Panc1 (cell line): ENCODE results near the gene BICDL2. TPM values are rescaled to one million over a fixed set of nuclear protein-coding genes. Genes with fewer than 3 reads are reported as not detected.

Experiments used
- ATAC-seq: fragments of 200-7000 bp; cut with Tn5 transposase; 2 replicates; pipeline ENCODE4 v1.9.1; 2020; ENCODE audit warnings: mild to moderate bottlenecking, moderate library complexity
- BruUV-seq: library from RNA; stranded (reverse); fragments of 400-500 nt; replicated peaks from 2 replicates; lab custom pipeline; 2021; lab: Mats Ljungman, UMichigan
- CTCF ChIA-PET: fragments of 300-600 bp; sonication (Branson Sonifier 250); formaldehyde crosslinking; loops from one replicate; lab custom pipeline; 2022; ENCODE audit warnings: antibody characterized with exemption; lab: Charles Lee
- POLR2A ChIA-PET: fragments of 300-600 bp; sonication (Branson Sonifier 250); formaldehyde crosslinking; loops from one replicate; lab custom pipeline; 2022; ENCODE audit warnings: antibody characterized with exemption; lab: Charles Lee
- DNase-seq: peaks from one replicate; pipeline ENCODE4 v3.0.0-alpha.2; 2010; ENCODE audit warnings: low read depth, low spot score
- H3K27ac ChIP-seq: 2 replicates; pipeline ENCODE4 v1.5.1; 2011; ENCODE audit warnings: mild to moderate bottlenecking, low read length, inconsistent platforms
- H3K27me3 ChIP-seq: fragments of 200-500 bp; sonication (Bioruptor generic); 2 replicates; pipeline ENCODE4 v1.6.0; 2014; ENCODE audit warnings: low read length, inconsistent platforms; ENCODE audit not compliant: control insufficient read depth, insufficient read depth
- H3K36me3 ChIP-seq: fragments of 200-500 bp; sonication (Bioruptor generic); 2 replicates; pipeline ENCODE4 v1.5.1; 2014; ENCODE audit warnings: inconsistent platforms, mild to moderate bottlenecking, low read length, moderate library complexity; ENCODE audit not compliant: control insufficient read depth, insufficient read depth
- H3K4me1 ChIP-seq: 2 replicates; pipeline ENCODE4 v1.5.1; 2011; ENCODE audit warnings: inconsistent platforms, mild to moderate bottlenecking, low read length, moderate library complexity; ENCODE audit not compliant: control insufficient read depth, insufficient read depth
- H3K4me3 ChIP-seq, 2 experiments: 2 replicates each; pipeline ENCODE4 v1.5.1; 2011 to 2012; ENCODE audit warnings: low read depth in 2 of 2, low read length in 2 of 2, mild to moderate bottlenecking in 2 of 2, inconsistent platforms in 1 of 2, moderate library complexity in 1 of 2
- H3K9me3 ChIP-seq: fragments of 200-500 bp; sonication (Bioruptor generic); 2 replicates; pipeline ENCODE4 v1.5.1; 2014; ENCODE audit warnings: low read depth, mild to moderate bottlenecking, inconsistent platforms, low read length, moderate library complexity; ENCODE audit not compliant: control insufficient read depth, insufficient read depth
- CTCF ChIP-seq: fragments of 450-650 bp; IDR thresholded peaks from 2 replicates; pipeline ENCODE4 v1.5.1; 2017; ENCODE audit warnings: mild to moderate bottlenecking
- POLR2AphosphoS5 ChIP-seq: IDR thresholded peaks from 2 replicates; pipeline ENCODE4 v1.6.1; 2012; ENCODE audit warnings: mild to moderate bottlenecking, low read depth, low read length, moderate library complexity
- REST ChIP-seq, 2 experiments: IDR thresholded peaks; 2 replicates each; pipeline ENCODE4 v1.6.1; 2011 to 2012; ENCODE audit warnings: low read depth in 2 of 2, control low read depth in 1 of 2, low read length in 1 of 2, mild to moderate bottlenecking in 1 of 2, moderate library complexity in 1 of 2; ENCODE audit not compliant: insufficient read depth in 1 of 2
- SIN3A ChIP-seq: IDR thresholded peaks from 2 replicates; pipeline ENCODE4 v1.6.1; 2012; ENCODE audit warnings: low read depth, mild to moderate bottlenecking, low read length, moderate library complexity, borderline replicate concordance; ENCODE audit not compliant: insufficient read depth
- TCF7L2 ChIP-seq: IDR thresholded peaks from 2 replicates; pipeline ENCODE4 v1.6.1; 2011; ENCODE audit warnings: mild to moderate bottlenecking, low read depth, low read length, inconsistent platforms
- in situ Hi-C: cut with HindIII; loops from 2 replicates; pipeline ENCODE4 v1.10.0; 2016; ENCODE audit warnings: low sequenced_read_pairs, low pct_unique_long_range_greater_than_20kb
- intact Hi-C: fragments of 100-400 bp; cut with micrococcal nuclease; formaldehyde crosslinking; loops from one replicate; pipeline ENCODE4 v1.10.0; 2022; ENCODE audit not compliant: unreplicated experiment
- total RNA-seq: library from RNA; stranded (reverse); gene quantifications from one replicate; pipeline ENCODE4 v1.2.1, GENCODE V29; 2021; ENCODE audit not compliant: unreplicated experiment

Gene BICDL2
- total RNA-seq, 1 experiment from 2014 or later, result 0.21 TPM

- TF ChIP-seq CTCF (no peak), POLR2AphosphoS5 (no peak), REST (IDR thresholded peaks at IDR 0.05; ENCODE audit: insufficient read depth in 1 of 2, low read depth in 2 of 2, low read length in 1 of 2) (no peak), TCF7L2 (no peak), SIN3A (no peak)
- Histone ChIP-seq H3K9me3 (no peaks in the 10 kb centered on the region), H3K4me3 (no peak overlapping the region), H3K36me3 (no peaks in the 10 kb centered on the region), H3K27me3 (no peaks in the 10 kb centered on the region), H3K27ac (no peak overlapping the region), H3K4me1 (peaks cover 6% of the 10 kb centered on the region; the same call in 1 of the 2 replicates)
- in situ Hi-C loops, result no loop called here
- POLR2A ChIA-PET, result interaction anchor here (0.5 kb wide), 1 partner anchor 15 kb away, joined by 3 read pairs; no protein-coding TSS in a partner anchor
- no TSS peak for BruUV-seq
- ATAC-seq (no peak), DNase-seq (no peak)
- intact Hi-C loops, result no loop called here
- CTCF ChIA-PET, result interaction anchor here (0.6 to 2.0 kb wide), 4 partner anchors 8 to 144 kb away, joined by 5 to 11 read pairs (median 9); partner anchors contain the start of gene ZNF213
These were observed 6.2 kb downstream of the BICDL2 start for GRCh38 chr16:3030222-3031212.

DNA sequence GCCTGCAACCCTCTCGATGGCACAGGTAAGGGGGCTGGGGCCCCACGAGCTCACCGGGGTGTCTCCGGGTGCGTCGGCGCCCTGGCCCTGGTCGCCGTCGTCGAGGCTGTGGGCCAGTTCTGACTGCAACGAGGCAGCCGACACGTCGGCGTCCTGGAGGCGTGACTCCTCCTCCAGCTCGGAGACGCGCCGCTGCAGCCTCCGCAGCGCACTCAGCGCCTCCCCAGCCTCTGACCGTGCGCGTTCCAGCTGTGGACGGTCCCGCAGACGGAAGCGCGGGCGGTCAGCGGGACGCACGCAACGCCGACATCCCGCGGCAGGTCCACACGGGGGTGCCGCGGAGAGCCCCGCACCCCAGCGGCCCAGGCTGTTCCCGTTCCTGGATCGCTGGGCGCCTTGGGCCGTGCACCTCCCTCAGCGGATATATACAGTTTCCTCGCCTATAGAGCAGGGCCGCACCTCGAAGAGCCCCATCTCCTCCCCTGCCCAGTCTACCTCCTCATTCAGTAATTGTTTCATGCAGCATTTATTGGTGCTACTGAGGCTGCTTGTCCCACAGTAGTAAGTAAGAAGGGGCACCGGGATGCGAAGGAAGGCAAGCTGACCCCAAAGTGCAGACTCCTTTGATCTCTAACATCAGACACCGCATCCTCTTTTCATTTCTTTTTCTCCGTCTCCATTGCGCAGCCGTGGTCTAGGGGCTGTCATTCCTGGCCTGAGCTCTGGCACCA lies 7.1 kb downstream of the BICDL2 start:
- no peaks in the 10 kb centered on the region for H3K36me3 ChIP-seq
- peaks cover 6% of the 10 kb centered on the region; the same call in 1 of the 2 replicates for H3K4me1 ChIP-seq
- CTCF ChIA-PET, result interaction anchor here (0.7 to 1.0 kb wide), 2 partner anchors 9 to 359 kb away, joined by 3 to 5 read pairs; no protein-coding TSS in a partner anchor
- no peaks in the 10 kb centered on the region for H3K27me3 ChIP-seq
- no peak overlapping the region for H3K27ac ChIP-seq
- in situ Hi-C loops (no loop called here), intact Hi-C loops (no loop called here)
- ATAC-seq (no peak), DNase-seq (no peak)
- no TSS peak for BruUV-seq
- TF ChIP-seq TCF7L2, result no peak
- TF ChIP-seq SIN3A, result no peak
- no peak for TF ChIP-seq POLR2AphosphoS5
- TF ChIP-seq CTCF, result no peak
- no peak for TF ChIP-seq REST (IDR thresholded peaks at IDR 0.05; ENCODE audit: insufficient read depth in 1 of 2, low read depth in 2 of 2, low read length in 1 of 2)
- no peak overlapping the region for H3K4me3 ChIP-seq
- H3K9me3 ChIP-seq, result no peaks in the 10 kb centered on the region
- POLR2A ChIA-PET, result interaction anchor here (0.5 kb wide), 1 partner anchor 11 kb away, joined by 4 read pairs; no protein-coding TSS in a partner anchor
